ENCODE data around the gene FAM53A. TPM values are rescaled to one million over a fixed set of nuclear protein-coding genes. Genes with fewer than 3 reads are reported as not detected.

FAM53A gene
- total and polyA plus RNA-seq, 2 of the 13 experiments (the other 11 are each of a cell fraction or from before 2014, with no cell fraction given): 0.48 to 1.1 TPM

DNA sequence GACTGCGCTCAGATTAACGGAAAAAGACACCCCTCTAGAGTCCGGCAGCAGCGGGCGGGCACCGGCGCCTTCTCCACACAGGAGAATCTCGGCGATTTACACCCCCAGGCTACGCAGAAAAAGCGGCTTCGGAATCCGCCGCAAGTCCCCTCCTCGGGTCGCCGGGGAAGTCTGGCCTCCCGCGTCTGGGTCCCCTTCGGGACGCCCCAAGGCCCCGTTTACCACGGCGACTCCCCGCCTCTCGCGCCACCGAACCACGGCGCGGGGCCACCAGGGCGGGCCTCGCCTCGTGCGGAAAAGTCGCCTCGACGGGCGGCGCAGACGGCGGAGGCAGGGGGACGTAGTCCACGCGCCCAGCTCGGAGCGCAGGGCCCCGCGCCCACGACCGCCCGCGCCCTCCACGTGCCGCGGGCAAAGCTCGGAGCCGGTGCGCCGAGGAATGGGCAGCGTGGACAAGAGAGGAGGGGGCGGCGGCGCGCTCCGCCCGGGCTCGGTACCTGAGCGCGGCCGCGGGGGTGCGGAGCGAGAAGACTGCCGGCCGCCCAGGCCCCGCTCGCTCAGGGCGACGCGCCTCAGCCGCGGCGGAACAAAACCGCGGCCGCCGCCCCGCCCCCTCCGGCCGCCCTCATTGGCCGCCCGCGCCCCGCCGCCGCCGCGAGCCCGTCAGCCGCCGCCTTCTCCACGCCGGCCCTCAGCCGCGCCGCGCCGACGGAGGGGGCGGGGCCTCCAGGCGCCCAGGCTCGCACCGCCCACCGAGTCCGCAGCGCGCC lies at the start of gene FAM53A (continued):
- TF ChIP-seq HNRNPLL (IDR thresholded peaks at IDR 0.05; ENCODE audit: low read depth, low read length, poor library complexity, severe bottlenecking) (peak; percentile 86), ZNF136 (CRISPR knock-in tag; IDR thresholded peaks at IDR 0.05; ENCODE audit: low read depth) (no peak), REXO4 (CRISPR knock-in tag; IDR thresholded peaks at IDR 0.05; ENCODE audit: borderline replicate concordance) (0 out of 2 replicates have a peak, but pooled peaks have one; percentile 22), ZNF564 (CRISPR knock-in tag; IDR thresholded peaks at IDR 0.05) (0 out of 2 replicates have a peak, but pooled peaks have one; percentile 32), FOXO1 (CRISPR knock-in tag; IDR thresholded peaks at IDR 0.05) (no peak), ZNF598 (CRISPR knock-in tag; IDR thresholded peaks at IDR 0.05; ENCODE audit: borderline replicate concordance) (peak; percentile 49; the same call in 1 of the 2 replicates), RFX3 (CRISPR knock-in tag; IDR thresholded peaks at IDR 0.05) (no peak), SP140L (CRISPR knock-in tag; IDR thresholded peaks at IDR 0.05; ENCODE audit: borderline replicate concordance) (no peak), CBFB (CRISPR knock-in tag; IDR thresholded peaks at IDR 0.05) (no peak), TEAD3 (CRISPR knock-in tag; optimal IDR thresholded peaks at IDR 0.05; ENCODE audit: borderline replicate concordance) (no peak), ZNF432 (CRISPR knock-in tag; IDR thresholded peaks at IDR 0.05; ENCODE audit: borderline replicate concordance) (no peak), ZNF782 (CRISPR knock-in tag; IDR thresholded peaks at IDR 0.05; ENCODE audit: borderline replicate concordance) (no peak), ZNF792 (CRISPR knock-in tag; IDR thresholded peaks at IDR 0.05) (no peak), HDAC2 (CRISPR knock-in tag; IDR thresholded peaks at IDR 0.05) (no peak), ZNF7 (CRISPR knock-in tag; IDR thresholded peaks at IDR 0.05) (no peak), CHD4 (IDR thresholded peaks at IDR 0.05; ENCODE audit: borderline replicate concordance, low read length) (no peak), ZSCAN20 (CRISPR knock-in tag; IDR thresholded peaks at IDR 0.05; ENCODE audit: borderline replicate concordance) (no peak)
- TF ChIP-seq, protein P1, sequence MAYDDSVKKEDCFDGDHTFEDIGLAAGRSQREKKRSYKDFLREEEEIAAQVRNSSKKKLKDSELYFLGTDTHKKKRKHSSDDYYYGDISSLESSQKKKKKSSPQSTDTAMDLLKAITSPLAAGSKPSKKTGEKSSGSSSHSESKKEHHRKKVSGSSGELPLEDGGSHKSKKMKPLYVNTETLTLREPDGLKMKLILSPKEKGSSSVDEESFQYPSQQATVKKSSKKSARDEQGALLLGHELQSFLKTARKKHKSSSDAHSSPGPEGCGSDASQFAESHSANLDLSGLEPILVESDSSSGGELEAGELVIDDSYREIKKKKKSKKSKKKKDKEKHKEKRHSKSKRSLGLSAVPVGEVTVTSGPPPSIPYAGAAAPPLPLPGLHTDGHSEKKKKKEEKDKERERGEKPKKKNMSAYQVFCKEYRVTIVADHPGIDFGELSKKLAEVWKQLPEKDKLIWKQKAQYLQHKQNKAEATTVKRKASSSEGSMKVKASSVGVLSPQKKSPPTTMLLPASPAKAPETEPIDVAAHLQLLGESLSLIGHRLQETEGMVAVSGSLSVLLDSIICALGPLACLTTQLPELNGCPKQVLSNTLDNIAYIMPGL (CRISPR knock-in tag; IDR thresholded peaks at IDR 0.05; ENCODE audit: borderline replicate concordance in 1 of 2, low read depth in 1 of 2): no peak
- TF ChIP-seq, protein P2, sequence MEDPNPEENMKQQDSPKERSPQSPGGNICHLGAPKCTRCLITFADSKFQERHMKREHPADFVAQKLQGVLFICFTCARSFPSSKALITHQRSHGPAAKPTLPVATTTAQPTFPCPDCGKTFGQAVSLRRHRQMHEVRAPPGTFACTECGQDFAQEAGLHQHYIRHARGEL (CRISPR knock-in tag; IDR thresholded peaks at IDR 0.05): no peak
- TF ChIP-seq, protein P3, sequence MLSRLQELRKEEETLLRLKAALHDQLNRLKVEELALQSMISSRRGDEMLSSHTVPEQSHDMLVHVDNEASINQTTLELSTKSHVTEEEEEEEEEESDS (CRISPR knock-in tag; IDR thresholded peaks at IDR 0.05; ENCODE audit: borderline replicate concordance): no peak
- TF ChIP-seq, protein P4, sequence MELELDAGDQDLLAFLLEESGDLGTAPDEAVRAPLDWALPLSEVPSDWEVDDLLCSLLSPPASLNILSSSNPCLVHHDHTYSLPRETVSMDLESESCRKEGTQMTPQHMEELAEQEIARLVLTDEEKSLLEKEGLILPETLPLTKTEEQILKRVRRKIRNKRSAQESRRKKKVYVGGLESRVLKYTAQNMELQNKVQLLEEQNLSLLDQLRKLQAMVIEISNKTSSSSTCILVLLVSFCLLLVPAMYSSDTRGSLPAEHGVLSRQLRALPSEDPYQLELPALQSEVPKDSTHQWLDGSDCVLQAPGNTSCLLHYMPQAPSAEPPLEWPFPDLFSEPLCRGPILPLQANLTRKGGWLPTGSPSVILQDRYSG (CRISPR knock-in tag; IDR thresholded peaks at IDR 0.05): no peak
- TF ChIP-seq, protein P5, sequence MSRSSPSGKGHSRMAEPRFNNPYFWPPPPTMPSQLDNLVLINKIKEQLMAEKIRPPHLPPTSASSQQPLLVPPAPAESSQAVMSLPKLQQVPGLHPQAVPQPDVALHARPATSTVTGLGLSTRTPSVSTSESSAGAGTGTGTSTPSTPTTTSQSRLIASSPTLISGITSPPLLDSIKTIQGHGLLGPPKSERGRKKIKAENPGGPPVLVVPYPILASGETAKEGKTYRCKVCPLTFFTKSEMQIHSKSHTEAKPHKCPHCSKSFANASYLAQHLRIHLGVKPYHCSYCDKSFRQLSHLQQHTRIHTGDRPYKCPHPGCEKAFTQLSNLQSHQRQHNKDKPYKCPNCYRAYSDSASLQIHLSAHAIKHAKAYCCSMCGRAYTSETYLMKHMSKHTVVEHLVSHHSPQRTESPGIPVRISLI (CRISPR knock-in tag; IDR thresholded peaks at IDR 0.05; ENCODE audit: borderline replicate concordance): no peak
- TF ChIP-seq, protein P6, sequence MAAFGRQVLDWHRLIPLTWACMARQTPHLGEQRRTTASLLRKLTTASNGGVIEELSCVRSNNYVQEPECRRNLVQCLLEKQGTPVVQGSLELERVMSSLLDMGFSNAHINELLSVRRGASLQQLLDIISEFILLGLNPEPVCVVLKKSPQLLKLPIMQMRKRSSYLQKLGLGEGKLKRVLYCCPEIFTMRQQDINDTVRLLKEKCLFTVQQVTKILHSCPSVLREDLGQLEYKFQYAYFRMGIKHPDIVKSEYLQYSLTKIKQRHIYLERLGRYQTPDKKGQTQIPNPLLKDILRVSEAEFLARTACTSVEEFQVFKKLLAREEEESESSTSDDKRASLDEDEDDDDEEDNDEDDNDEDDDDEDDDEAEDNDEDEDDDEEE (CRISPR knock-in tag; IDR thresholded peaks at IDR 0.05): no peak
- TF ChIP-seq, protein P7, sequence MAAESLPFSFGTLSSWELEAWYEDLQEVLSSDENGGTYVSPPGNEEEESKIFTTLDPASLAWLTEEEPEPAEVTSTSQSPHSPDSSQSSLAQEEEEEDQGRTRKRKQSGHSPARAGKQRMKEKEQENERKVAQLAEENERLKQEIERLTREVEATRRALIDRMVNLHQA (CRISPR knock-in tag; IDR thresholded peaks at IDR 0.05): no peak

Measured in HepG2 (cell line).